Measurements from ENCODE around the gene THSD4. TPM values are rescaled to one million over a fixed set of nuclear protein-coding genes. Genes with fewer than 3 reads are reported as not detected.

The THSD4 gene
- total RNA-seq, 2 donors from 2014 or later: 16.3 to 18.8 TPM

GRCh38 chr15:71734709-71735384 is 619.6 kb downstream of the THSD4 start:
- no peak for DNase-seq (ENCODE audit: low spot score)
- intact Hi-C loops (cut with DNase I): no loop called here

- intact Hi-C loops (cut with DNase I): no loop called here
- no peak for DNase-seq (ENCODE audit: low spot score)
Measured at GRCh38 chr15:71735385-71735757, 620.1 kb downstream of the THSD4 start.

- intact Hi-C loops (cut with DNase I): no loop called here
- no peak for DNase-seq (ENCODE audit: low spot score)
Measured at GRCh38 chr15:71736286-71736947, 621.1 kb downstream of the THSD4 start.

GRCh38 chr15:71737761-71738160 is 622.5 kb downstream of the THSD4 start:
- no peak for DNase-seq (ENCODE audit: low spot score)
- intact Hi-C loops (cut with DNase I): no loop called here

- no peak for DNase-seq (ENCODE audit: low spot score)
- intact Hi-C loops (cut with DNase I): no loop called here
Measured at GRCh38 chr15:71739355-71739754, 624.1 kb downstream of the THSD4 start.

GRCh38 chr15:71742964-71743363 is 627.7 kb downstream of the THSD4 start:
- no peak for DNase-seq (ENCODE audit: low spot score)
- intact Hi-C loops (cut with DNase I): loop anchor here (10.0 kb wide), 2 partner anchors 62 to 412 kb away; no protein-coding TSS in a partner anchor

GRCh38 chr15:71743861-71744382 is 628.7 kb downstream of the THSD4 start:
- intact Hi-C loops (cut with DNase I): loop anchor here (2.0 to 10.0 kb wide), 3 partner anchors 43 to 411 kb away; no protein-coding TSS in a partner anchor
- DNase-seq (ENCODE audit: low spot score): no peak

- intact Hi-C loops (cut with DNase I): loop anchor here (10.0 kb wide), 2 partner anchors 58 to 408 kb away; no protein-coding TSS in a partner anchor
- DNase-seq (ENCODE audit: low spot score): no peak
Measured at GRCh38 chr15:71746719-71747118, 631.4 kb downstream of the THSD4 start.

- DNase-seq (ENCODE audit: low spot score): no peak
- intact Hi-C loops (cut with DNase I): loop anchor here (10.0 kb wide), 2 partner anchors 57 to 407 kb away; no protein-coding TSS in a partner anchor
Measured at GRCh38 chr15:71747128-71748083, 632.1 kb downstream of the THSD4 start.

- no peak for DNase-seq (ENCODE audit: low spot score)
- intact Hi-C loops (cut with DNase I): loop anchor here (10.0 kb wide), 2 partner anchors 56 to 406 kb away; no protein-coding TSS in a partner anchor
Measured at GRCh38 chr15:71748293-71748718, 633.0 kb downstream of the THSD4 start.

- intact Hi-C loops (cut with DNase I): loop anchor here (10.0 kb wide), 2 partner anchors 55 to 405 kb away; no protein-coding TSS in a partner anchor
Measured at GRCh38 chr15:71749500-71749899, 634.2 kb downstream of the THSD4 start.

GRCh38 chr15:71752128-71752527 is 636.9 kb downstream of the THSD4 start:
- no peak for DNase-seq (ENCODE audit: low spot score)
- intact Hi-C loops (cut with DNase I): no loop called here

More at GRCh38 chr15:71749500-71749899, 634.2 kb downstream of the THSD4 start:
- DNase-seq (ENCODE audit: low spot score): no peak

- DNase-seq (ENCODE audit: low spot score): no peak
- intact Hi-C loops (cut with DNase I): no loop called here
Measured at GRCh38 chr15:71752604-71753289, 637.5 kb downstream of the THSD4 start.

GRCh38 chr15:71753346-71753745 is 638.1 kb downstream of the THSD4 start:
- DNase-seq (ENCODE audit: low spot score): no peak
- intact Hi-C loops (cut with DNase I): no loop called here

GRCh38 chr15:71754660-71755059 is 639.4 kb downstream of the THSD4 start:
- no peak for DNase-seq (ENCODE audit: low spot score)

GRCh38 chr15:71755092-71755970 is 640.1 kb downstream of the THSD4 start:
- no peak for DNase-seq (ENCODE audit: low spot score)
- intact Hi-C loops (cut with DNase I): no loop called here

More at GRCh38 chr15:71754660-71755059, 639.4 kb downstream of the THSD4 start:
- intact Hi-C loops (cut with DNase I): no loop called here

GRCh38 chr15:71756599-71757352 is 641.5 kb downstream of the THSD4 start:
- DNase-seq (ENCODE audit: low spot score): no peak
- intact Hi-C loops (cut with DNase I): no loop called here

All from posterior vena cava (tissue), 2 donors.